HepG2 (cell line): Measurements from ENCODE around the gene TP53TG5. TPM values are rescaled to one million over a fixed set of nuclear protein-coding genes. Genes with fewer than 3 reads are reported as not detected.

Experiments
- ATF5 ChIP-seq: sonication (generic); formaldehyde crosslinking; IDR thresholded peaks from 2 replicates; pipeline ENCODE4 v1.4.0; 2020; ENCODE audit warnings: mild to moderate bottlenecking, low read depth, missing genetic modification reagents
- DNMT1 ChIP-seq: sonication (generic); formaldehyde crosslinking; IDR thresholded peaks from 2 replicates; pipeline ENCODE4 v1.5.1; 2020; ENCODE audit warnings: mild to moderate bottlenecking, missing genetic modification reagents
- FUBP1 ChIP-seq: sonication (generic); formaldehyde crosslinking; IDR thresholded peaks from 2 replicates; pipeline ENCODE4 v1.5.1; 2020; ENCODE audit warnings: missing genetic modification reagents, mild to moderate bottlenecking, borderline replicate concordance
- HNF4A ChIP-seq: sonication (generic); formaldehyde crosslinking; IDR thresholded peaks from 2 replicates; pipeline ENCODE4 v1.4.0; 2020; ENCODE audit warnings: missing genetic modification reagents
- KDM5A ChIP-seq: fragments of 200-600 bp; sonication (generic); IDR thresholded peaks from 2 replicates; pipeline ENCODE4 v1.7.0; 2018; ENCODE audit warnings: antibody characterized with exemption, mild to moderate bottlenecking, low read length, borderline replicate concordance
- MAZ ChIP-seq, 2 experiments: sonication (generic) in 1 of 2; formaldehyde crosslinking in 1 of 2; IDR thresholded peaks; 2 replicates each; pipeline versions ENCODE4 v1.5.0 to v1.6.1; 2012 to 2020; ENCODE audit warnings: low read depth in 2 of 2, mild to moderate bottlenecking in 2 of 2, borderline replicate concordance in 1 of 2, improper control_type of control experiment in 1 of 2, low read length in 1 of 2, missing genetic modification reagents in 1 of 2, moderate library complexity in 1 of 2
- MZF1 ChIP-seq: sonication (generic); formaldehyde crosslinking; IDR thresholded peaks from 2 replicates; pipeline ENCODE4 v1.8.1; 2023; ENCODE audit warnings: mild to moderate bottlenecking, missing genetic modification reagents, borderline replicate concordance
- NBN ChIP-seq: fragments of 450-650 bp; conservative IDR thresholded peaks from 2 replicates; pipeline ENCODE4 v1.6.1; 2017
- PHF21A ChIP-seq: sonication (generic); formaldehyde crosslinking; IDR thresholded peaks from 2 replicates; pipeline ENCODE4 v1.5.0; 2020; ENCODE audit warnings: mild to moderate bottlenecking, missing genetic modification reagents
- PRPF4 ChIP-seq: fragments of 200-400 bp; formaldehyde crosslinking; IDR thresholded peaks from 2 replicates; pipeline ENCODE4 v1.6.1; 2016; ENCODE audit warnings: low read length, low read depth; ENCODE audit not compliant: poor library complexity, severe bottlenecking
- RBM22 ChIP-seq: fragments of 200-400 bp; formaldehyde crosslinking; optimal IDR thresholded peaks from 2 replicates; pipeline ENCODE3; 2017; ENCODE audit warnings: mild to moderate bottlenecking, low read length, moderate library complexity
- SCMH1 ChIP-seq: sonication (generic); formaldehyde crosslinking; IDR thresholded peaks from 2 replicates; pipeline ENCODE4 v1.9.0; 2021; ENCODE audit warnings: missing genetic modification reagents, mild to moderate bottlenecking, borderline replicate concordance
- TFDP1 ChIP-seq: IDR thresholded peaks from 2 replicates; pipeline ENCODE4 v1.6.1; 2016; ENCODE audit warnings: missing compliant biosample characterization, missing genetic modification reagents, borderline replicate concordance
- TGIF2 ChIP-seq: IDR thresholded peaks from 2 replicates; pipeline ENCODE4 v1.6.1; 2016; ENCODE audit warnings: control low read depth, missing compliant biosample characterization
- TOPORS ChIP-seq: sonication (generic); formaldehyde crosslinking; IDR thresholded peaks from 2 replicates; pipeline ENCODE4 v1.8.0; 2023; ENCODE audit warnings: mild to moderate bottlenecking, missing genetic modification reagents
- ZNF17 ChIP-seq: sonication (generic); formaldehyde crosslinking; IDR thresholded peaks from 2 replicates; pipeline ENCODE4 v1.5.0; 2020; ENCODE audit warnings: mild to moderate bottlenecking, missing genetic modification reagents
- ZNF281 ChIP-seq: sonication (generic); formaldehyde crosslinking; IDR thresholded peaks from 2 replicates; pipeline ENCODE4 v1.4.0; 2020; ENCODE audit warnings: missing genetic modification reagents, borderline replicate concordance
- ZNF383 ChIP-seq: sonication (generic); formaldehyde crosslinking; IDR thresholded peaks from 2 replicates; pipeline ENCODE4 v1.4.0; 2020; ENCODE audit warnings: missing genetic modification reagents, mild to moderate bottlenecking, borderline replicate concordance
- ZNF503 ChIP-seq: sonication (generic); formaldehyde crosslinking; IDR thresholded peaks from 2 replicates; pipeline ENCODE4 v1.4.0; 2020; ENCODE audit warnings: missing genetic modification reagents
- ZNF552 ChIP-seq: sonication (generic); formaldehyde crosslinking; IDR thresholded peaks from 2 replicates; pipeline ENCODE4 v1.9.0; 2022; ENCODE audit warnings: missing genetic modification reagents, mild to moderate bottlenecking, borderline replicate concordance
- ZNF605 ChIP-seq: sonication (generic); formaldehyde crosslinking; IDR thresholded peaks from 2 replicates; pipeline ENCODE4 v1.8.0; 2022; ENCODE audit warnings: mild to moderate bottlenecking, missing genetic modification reagents
- ZNF766 ChIP-seq: sonication (generic); formaldehyde crosslinking; IDR thresholded peaks from 2 replicates; pipeline ENCODE4 v1.5.0; 2020; ENCODE audit warnings: missing genetic modification reagents, borderline replicate concordance
- polyA plus RNA-seq, 8 experiments: library from polyadenylated mRNA; depleted of rRNA in 3 of 8; stranded (reverse) in 7 of 8; unstranded in 1 of 8; fragments of >200 nt; fragmentation: Illumina TruSeq in 4 of 8; extraction: Trizol in 4 of 8; gene quantifications; 2 replicates each; pipeline versions ENCODE4 v1.2.1 to v1.2.3, GENCODE V29; 2011 to 2016; ENCODE audit warnings: low read depth in 4 of 8, missing spikeins in 1 of 8, mixed read lengths in 1 of 8; ENCODE audit not compliant: insufficient read depth in 1 of 8
- total RNA-seq, 5 experiments: library from RNA; depleted of rRNA; stranded (reverse); fragments of >200 nt; fragmentation: Illumina TruSeq; extraction: Trizol; gene quantifications; 2 replicates each; pipeline ENCODE4 v1.2.3, GENCODE V29; 2016; ENCODE audit warnings: low read depth in 1 of 5

TP53TG5 gene
- total and polyA plus RNA-seq, 2 of the 13 experiments (the other 11 are each of a cell fraction or from before 2014, with no cell fraction given) = 0.11 TPM; not detected in 1

GRCh38 chr20:45322952-45323383 lies 55.2 kb downstream of the TP53TG5 start (continued):
- TF ChIP-seq ZNF281 (CRISPR knock-in tag) (no peak), ZNF605 (CRISPR knock-in tag) (no peak), ZNF17 (CRISPR knock-in tag) (no peak), ZNF552 (CRISPR knock-in tag) (no peak), ZNF383 (no peak), ATF5 (CRISPR knock-in tag) (no peak), HNF4A (CRISPR knock-in tag) (no peak), SCMH1 (CRISPR knock-in tag) (no peak), ZNF503 (no peak), KDM5A (no peak; the same call in 1 of the 2 replicates), RBM22 (no peak), NBN (no peak), MZF1 (CRISPR knock-in tag) (no peak), PHF21A (CRISPR knock-in tag) (no peak; the same call in 1 of the 2 replicates), DNMT1 (CRISPR knock-in tag) (no peak), PRPF4 (no peak), MAZ (IDR thresholded peaks at IDR 0.05; ENCODE audit: borderline replicate concordance, low read depth, low read length) (no peak), MAZ (CRISPR knock-in tag; IDR thresholded peaks at IDR 0.05; ENCODE audit: low read depth) (no peak), TFDP1 (no peak), TOPORS (no peak), TGIF2 (CRISPR knock-in tag) (peak; percentile 40; the same call in 1 of the 2 replicates), FUBP1 (CRISPR knock-in tag) (no peak), ZNF766 (CRISPR knock-in tag) (0 out of 2 replicates have a peak, but pooled peaks have one; percentile 64)
